HG02798 (cell line): ENCODE results near the gene SLC4A7.
A peak's percentile ranks its signal among the peaks of the same experiment; 100 is the strongest.

Experiments used
- ATAC-seq: cut with Tn5 transposase; IDR thresholded peaks from one replicate; pipeline ENCODE4 v1.9.1; 2021; ENCODE audit warnings: mild to moderate bottlenecking; ENCODE audit not compliant: unreplicated experiment, poor library complexity

SLC4A7 gene

GRCh38 chr3:27368831-27369607 is 115.2 kb downstream of the SLC4A7 start, which contains the start of gene NEK10:
Gene NEK10, minus strand, starts transcription at chr3:27369383. Its CDS starts 16,501 bp downstream, at chr3:27352882.
- ATAC-seq, result peak; percentile 100

GRCh38 chr3:27366062-27366591 is 118.1 kb downstream of the SLC4A7 start:
- ATAC-seq, result no peak

DNA sequence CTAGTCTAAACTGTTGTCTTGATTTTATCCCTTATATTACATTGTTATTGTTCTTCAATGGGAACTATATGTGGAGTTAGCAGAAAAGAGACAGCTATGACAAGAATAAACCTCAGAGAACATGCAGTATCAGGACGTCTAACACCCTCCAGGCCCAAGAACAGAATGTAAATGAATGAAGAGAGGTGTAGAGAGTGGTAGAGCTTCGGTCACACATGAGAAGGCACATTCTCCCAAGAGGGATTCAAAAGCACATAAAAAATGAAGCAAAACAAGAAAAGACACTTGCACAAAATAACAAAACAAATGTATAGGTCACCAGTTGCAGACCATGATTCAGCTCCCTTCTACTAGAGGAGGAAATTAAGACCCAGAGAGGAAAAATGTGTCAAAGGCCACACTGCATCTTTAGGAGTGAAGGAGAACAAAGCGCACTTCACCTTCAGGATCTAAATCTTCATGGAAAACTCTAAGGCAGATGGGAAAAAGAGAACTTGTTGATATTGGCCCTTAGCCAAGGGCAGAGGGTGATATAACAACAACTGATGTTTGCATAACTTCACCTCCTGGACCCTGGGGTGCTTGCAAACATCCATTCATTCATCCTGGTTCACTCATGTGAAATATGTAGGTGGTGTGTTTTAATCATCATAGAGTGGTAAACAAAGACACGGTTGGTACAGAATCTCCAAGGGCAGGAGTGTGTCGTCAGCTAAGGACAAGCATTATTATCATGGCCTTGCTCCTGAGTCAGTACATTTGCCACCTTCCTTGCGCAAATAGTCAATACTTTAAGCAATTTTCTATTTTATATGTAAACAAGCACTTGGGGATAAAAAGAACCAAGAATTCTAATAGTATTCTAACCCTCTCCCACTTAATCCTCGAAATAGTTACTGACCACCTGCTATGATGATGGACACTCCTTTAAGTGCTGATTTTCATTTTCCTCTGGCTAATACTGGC is 123.8 kb downstream of the SLC4A7 start:
- ATAC-seq, result peak; percentile 48

GRCh38 chr3:27358372-27358771 is 125.8 kb downstream of the SLC4A7 start:
- ATAC-seq, result no peak

- ATAC-seq, result peak; percentile 95
Observed at GRCh38 chr3:27357665-27358258, 126.4 kb downstream of the SLC4A7 start.

GRCh38 chr3:27356976-27357375 is 127.2 kb downstream of the SLC4A7 start:
- ATAC-seq, result no peak

DNA sequence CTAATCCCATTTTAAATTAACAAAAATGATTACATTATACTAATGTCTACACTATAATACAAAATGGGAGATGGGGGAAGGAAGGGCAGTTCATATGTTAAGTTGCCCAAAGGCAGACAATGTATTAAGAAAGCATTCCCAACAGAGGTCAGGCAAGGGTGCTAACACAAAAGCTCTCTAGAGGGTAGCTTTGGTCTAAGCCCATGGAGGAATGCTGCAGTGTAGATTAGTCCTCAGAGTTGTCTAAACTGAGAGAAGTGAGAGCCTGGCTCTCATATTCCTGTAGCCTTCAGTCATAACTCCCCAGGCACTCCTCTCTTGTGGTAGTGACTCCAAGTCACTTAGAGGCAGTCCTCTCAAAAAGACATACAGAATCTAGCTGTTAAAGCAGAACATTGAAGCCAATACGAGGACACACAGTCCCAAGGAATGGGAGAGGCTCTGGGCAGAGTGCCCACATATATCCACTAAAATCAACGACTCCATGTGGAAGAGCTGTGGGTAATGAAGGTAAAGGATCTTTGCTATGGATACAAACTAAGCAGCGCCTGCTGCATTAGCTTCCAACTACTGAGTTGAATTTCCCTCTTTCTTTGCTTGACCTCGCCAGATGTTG is 129.5 kb downstream of the SLC4A7 start:
- ATAC-seq, result no peak

- ATAC-seq, result no peak
Observed at GRCh38 chr3:27354161-27354560, 130.0 kb downstream of the SLC4A7 start.

DNA sequence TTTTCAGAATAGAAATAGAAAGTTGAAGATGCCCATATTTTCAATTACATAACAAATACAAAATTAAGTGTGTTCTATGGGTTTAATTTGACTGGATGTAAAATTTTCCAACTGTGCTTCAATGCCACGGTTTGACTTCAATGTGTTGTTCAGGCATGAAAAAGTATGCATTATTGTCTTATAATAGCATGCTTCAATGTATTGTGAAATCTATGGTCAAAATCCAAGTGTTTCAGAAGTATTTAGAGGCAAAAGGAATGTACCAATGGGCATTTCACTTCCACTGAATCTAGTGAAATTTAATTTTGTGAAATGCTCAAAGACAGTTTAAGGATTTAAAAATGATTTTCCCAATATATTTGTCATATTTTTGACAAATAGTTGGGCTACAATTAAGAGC is 131.0 kb downstream of the SLC4A7 start:
- ATAC-seq, result no peak

GRCh38 chr3:27352047-27352446 is 132.1 kb downstream of the SLC4A7 start:
- no peak for ATAC-seq

- peak; percentile 95 for ATAC-seq
Observed at GRCh38 chr3:27349832-27350231, 134.4 kb downstream of the SLC4A7 start.

DNA sequence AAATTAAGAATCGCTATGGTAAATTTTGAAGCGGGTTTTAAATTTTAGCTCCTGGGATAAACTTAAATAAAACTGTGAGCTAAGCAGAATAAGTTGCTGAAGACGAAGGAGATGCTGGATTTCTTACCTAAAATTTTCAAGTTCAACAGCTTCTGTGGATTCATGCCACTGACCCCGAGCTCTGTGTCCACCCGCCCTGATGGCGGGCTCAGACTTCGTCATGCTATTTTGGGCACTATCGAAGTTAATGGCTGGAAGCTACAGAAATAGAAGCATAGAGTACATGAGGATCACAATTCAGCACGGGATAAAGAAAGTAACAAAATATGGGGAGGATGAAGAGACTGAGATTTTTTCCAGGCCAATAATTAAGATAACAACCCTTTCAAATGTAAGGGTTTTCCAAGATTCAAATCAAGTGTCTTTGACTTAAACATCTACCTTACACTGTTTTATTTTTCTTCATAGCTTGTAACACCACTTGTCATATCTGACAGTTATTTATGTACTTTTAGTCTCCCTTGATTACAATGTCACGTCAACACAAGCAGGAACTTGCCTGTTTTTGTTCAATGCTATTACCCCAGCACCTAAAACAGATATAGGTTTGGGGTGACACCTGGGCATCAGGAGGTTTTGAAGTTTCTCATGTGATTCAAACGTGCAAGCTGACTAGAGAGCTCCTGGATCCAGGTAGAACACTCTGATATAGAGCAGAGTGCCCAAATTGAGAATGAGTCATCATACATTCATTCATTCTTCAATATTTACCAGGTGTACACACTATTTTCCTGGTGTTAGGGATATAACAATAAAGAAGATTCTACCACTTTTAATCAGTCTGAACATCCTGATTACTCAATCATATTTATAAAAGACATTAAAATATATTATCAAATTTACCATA is 138.0 kb downstream of the SLC4A7 start:
- ATAC-seq, result no peak

GRCh38 chr3:27345493-27345892 is 138.7 kb downstream of the SLC4A7 start:
- no peak for ATAC-seq

- no peak for ATAC-seq
Observed at GRCh38 chr3:27345045-27345444, 139.1 kb downstream of the SLC4A7 start.

- ATAC-seq, result no peak
Observed at GRCh38 chr3:27344192-27344591, 140.0 kb downstream of the SLC4A7 start.

GRCh38 chr3:27342267-27342666 is 141.9 kb downstream of the SLC4A7 start:
- ATAC-seq, result no peak

- ATAC-seq, result peak; percentile 77
Observed at GRCh38 chr3:27340534-27340933, 143.7 kb downstream of the SLC4A7 start.

GRCh38 chr3:27335571-27335970 is 148.6 kb downstream of the SLC4A7 start:
- no peak for ATAC-seq

GRCh38 chr3:27333843-27334242 is 150.3 kb downstream of the SLC4A7 start:
- ATAC-seq, result no peak
